NT2/D1 (cell line): ENCODE data around the gene INAVA.

Experiments
- YY1 ChIP-seq: IDR thresholded peaks from 2 replicates; pipeline ENCODE4 v1.6.1; 2011; ENCODE audit not compliant: insufficient read length, insufficient read depth
- ZNF274 ChIP-seq: IDR thresholded peaks from 2 replicates; pipeline ENCODE4 v1.6.1; 2011; ENCODE audit warnings: mild to moderate bottlenecking, low read depth, low read length

DNA sequence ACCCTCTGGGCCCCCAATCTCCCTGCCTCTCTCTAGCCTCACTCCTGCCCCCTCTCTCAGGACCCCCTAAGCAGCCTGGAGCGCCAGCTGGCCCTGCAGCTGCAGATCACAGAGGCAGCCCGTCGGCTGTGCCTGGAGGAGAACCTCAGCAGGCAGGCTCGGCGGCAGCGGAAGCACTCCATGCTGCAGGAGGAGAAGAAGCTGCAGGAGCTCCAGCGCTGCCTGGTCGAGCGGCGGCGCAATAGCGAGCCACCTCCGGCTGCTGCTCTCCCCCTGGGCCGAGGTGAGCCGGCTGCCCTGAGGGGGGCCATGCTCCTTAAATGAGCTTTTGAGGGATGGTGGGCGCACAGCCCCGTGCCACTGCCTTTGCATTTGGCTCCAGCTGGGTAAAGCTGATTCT, 6.2 kb downstream of the INAVA start:
- TF ChIP-seq ZNF274 (no peak), YY1 (no peak)
